ENCODE results near the gene SYDE2.

SYDE2 gene

DNA sequence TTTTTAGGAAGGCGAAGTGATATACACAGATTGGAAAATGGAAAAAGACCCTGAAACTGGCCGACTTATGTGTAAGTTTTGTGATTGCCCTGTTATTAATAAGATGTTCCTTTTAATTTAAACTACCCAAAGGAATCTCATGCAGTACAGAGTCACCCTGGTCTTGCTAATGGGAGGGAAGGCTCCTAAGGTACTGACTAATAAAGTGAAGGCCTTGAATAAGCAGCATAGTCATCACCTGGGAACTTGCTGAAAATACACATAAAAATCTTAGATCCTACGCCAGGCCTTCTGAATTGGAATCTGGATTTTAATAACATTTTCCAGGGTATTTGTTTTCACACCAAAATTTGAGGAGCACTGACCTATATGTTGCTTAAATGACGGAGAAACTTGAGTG, 79.1 kb downstream of the SYDE2 start:
- no peak for DNase-seq

DNA sequence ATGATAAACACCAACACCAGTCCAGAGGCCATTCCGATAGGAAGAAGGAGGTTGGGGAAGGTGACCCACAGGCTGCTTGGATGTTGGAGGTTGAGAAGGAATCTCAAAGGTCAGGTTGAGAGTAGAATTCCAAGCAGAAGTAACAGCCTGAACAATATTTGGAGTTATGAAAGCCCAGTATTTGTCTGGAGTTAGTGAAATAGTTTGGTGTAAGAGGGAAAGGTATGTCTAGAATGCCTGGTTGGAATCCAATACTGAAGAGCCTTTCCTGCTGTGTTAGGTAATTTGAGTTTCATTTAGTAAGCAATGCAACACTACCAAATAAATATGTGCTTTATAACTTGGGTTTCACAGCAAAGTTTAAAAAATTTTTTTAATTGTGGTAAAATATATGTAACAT, 82.1 kb downstream of the SYDE2 start:
- no peak for DNase-seq

DNA sequence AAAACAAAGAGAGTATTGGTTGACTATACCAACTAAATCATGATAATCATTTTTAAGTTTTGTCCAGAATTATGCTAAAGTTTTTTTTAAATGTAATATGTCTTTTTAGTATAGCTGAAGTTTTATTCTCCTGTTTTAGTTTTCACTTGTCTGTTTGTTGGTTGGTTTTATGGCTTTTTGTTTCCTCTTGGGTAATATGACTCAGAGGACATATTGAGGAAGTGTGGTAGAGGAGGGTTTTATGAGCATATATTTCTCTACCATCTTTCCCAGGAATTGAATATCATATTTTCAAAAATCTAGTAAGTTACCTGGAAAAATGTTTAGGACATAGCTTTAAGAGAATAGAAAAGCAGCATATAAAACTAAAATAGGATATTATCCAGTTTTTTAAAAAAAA, 84.0 kb downstream of the SYDE2 start:
- DNase-seq, result no peak

- no peak for DNase-seq
Measured at GRCh38 chr1:85115933-85116332, 84.9 kb downstream of the SYDE2 start.

- no peak for DNase-seq
Measured at GRCh38 chr1:85111695-85112094, 89.1 kb downstream of the SYDE2 start.

GRCh38 chr1:85109475-85109874, 91.3 kb downstream of the SYDE2 start:
- DNase-seq, result peak; percentile 53
